NCI-H1694 (cell line): ENCODE results near the gene INPP5K.

Experiments
- DNase-seq: peaks from one replicate; lab custom pipeline; 2025; lab: John Stamatoyannopoulos, UW

The INPP5K gene

GRCh38 chr17:1485423-1486376 is 30.7 kb downstream of the INPP5K start:
- DNase-seq, result no peak

GRCh38 chr17:1484676-1485422 is 31.6 kb downstream of the INPP5K start:
- DNase-seq, result peak; percentile 24

GRCh38 chr17:1484060-1484535 is 32.3 kb downstream of the INPP5K start:
- no peak for DNase-seq

- no peak for DNase-seq
Measured at GRCh38 chr17:1482680-1483079, 33.7 kb downstream of the INPP5K start.

GRCh38 chr17:1481736-1482135 is 34.7 kb downstream of the INPP5K start:
- DNase-seq, result no peak

GRCh38 chr17:1480747-1481465 is 35.5 kb downstream of the INPP5K start:
- no peak for DNase-seq

GRCh38 chr17:1478418-1478817 is 38.0 kb downstream of the INPP5K start:
- DNase-seq, result no peak

GRCh38 chr17:1475321-1475854 is 41.0 kb downstream of the INPP5K start:
- no peak for DNase-seq

GRCh38 chr17:1474402-1475189 is 41.8 kb downstream of the INPP5K start:
- DNase-seq, result no peak

GRCh38 chr17:1473841-1474240 is 42.6 kb downstream of the INPP5K start:
- no peak for DNase-seq

GRCh38 chr17:1473170-1473569 is 43.2 kb downstream of the INPP5K start:
- DNase-seq, result no peak

GRCh38 chr17:1471911-1472821 is 44.2 kb downstream of the INPP5K start:
- no peak for DNase-seq

GRCh38 chr17:1471490-1471889 is 44.9 kb downstream of the INPP5K start:
- DNase-seq, result no peak

- no peak for DNase-seq
Measured at GRCh38 chr17:1470755-1471462, 45.5 kb downstream of the INPP5K start.

- DNase-seq, result no peak
Measured at GRCh38 chr17:1470071-1470754, 46.2 kb downstream of the INPP5K start.

- DNase-seq, result no peak
Measured at GRCh38 chr17:1469231-1469852, 47.1 kb downstream of the INPP5K start.

- no peak for DNase-seq
Measured at GRCh38 chr17:1467898-1468492, 48.4 kb downstream of the INPP5K start.

GRCh38 chr17:1467258-1467657 is 49.2 kb downstream of the INPP5K start:
- DNase-seq, result no peak
